ENCODE measurements around the gene ERP44. TPM values are rescaled to one million over a fixed set of nuclear protein-coding genes. Genes with fewer than 3 reads are reported as not detected.

The ERP44 gene
- total RNA-seq, 4 donors from 2014 or later, result 9.7 to 13.2 (median 12.4) TPM

- no peak overlapping the region for H3K27ac ChIP-seq
- H3K4me3 ChIP-seq, result no peak overlapping the region
- WGBS, result 92% methylated on average over 1 of the region's 1 CpG
- H3K4me1 ChIP-seq, result no peaks in the 10 kb centered on the region
- no peaks in the 10 kb centered on the region for H3K27me3 ChIP-seq
- no peaks in the 10 kb centered on the region for H3K9me3 ChIP-seq
- peaks cover 52% of the 10 kb centered on the region for H3K36me3 ChIP-seq
- no peak for DNase-seq (ENCODE audit: low spot score in 2 of 2)
- no peak for TF ChIP-seq CTCF (IDR thresholded peaks at IDR 0.05)
- TF ChIP-seq POLR2AphosphoS5 (IDR thresholded peaks at IDR 0.05), result no peak
- TF ChIP-seq EP300 (IDR thresholded peaks at IDR 0.05), result no peak
- TF ChIP-seq POLR2A (IDR thresholded peaks at IDR 0.05), result no peak
Measured at GRCh38 chr9:100019541-100019940, 79.3 kb downstream of the ERP44 start.

GRCh38 chr9:100014846-100015245, 84.0 kb downstream of the ERP44 start:
- Histone ChIP-seq H3K27ac (no peak overlapping the region), H3K9me3 (no peaks in the 10 kb centered on the region), H3K4me3 (no peak overlapping the region), H3K4me1 (no peaks in the 10 kb centered on the region), H3K36me3 (peaks cover 60% of the 10 kb centered on the region), H3K27me3 (no peaks in the 10 kb centered on the region)
- DNase-seq (ENCODE audit: low spot score in 2 of 2), result no peak
- TF ChIP-seq EP300 (IDR thresholded peaks at IDR 0.05), result no peak
- no peak for TF ChIP-seq POLR2A (IDR thresholded peaks at IDR 0.05)
- TF ChIP-seq POLR2AphosphoS5 (IDR thresholded peaks at IDR 0.05), result no peak
- no peak for TF ChIP-seq CTCF (IDR thresholded peaks at IDR 0.05)

GRCh38 chr9:100013573-100013972, 85.2 kb downstream of the ERP44 start:
- Histone ChIP-seq H3K36me3 (peaks cover 49% of the 10 kb centered on the region), H3K4me1 (no peaks in the 10 kb centered on the region), H3K27me3 (no peaks in the 10 kb centered on the region), H3K9me3 (no peaks in the 10 kb centered on the region), H3K4me3 (no peak overlapping the region), H3K27ac (no peak overlapping the region)
- 91% methylated on average over 2 of the region's 2 CpGs for WGBS
- TF ChIP-seq POLR2A (IDR thresholded peaks at IDR 0.05) (no peak), EP300 (IDR thresholded peaks at IDR 0.05) (no peak), POLR2AphosphoS5 (IDR thresholded peaks at IDR 0.05) (no peak), CTCF (IDR thresholded peaks at IDR 0.05) (no peak)
- no peak for DNase-seq (ENCODE audit: low spot score in 2 of 2)

GRCh38 chr9:100012279-100012678, 86.5 kb downstream of the ERP44 start:
- no peaks in the 10 kb centered on the region for H3K4me1 ChIP-seq
- no peak for TF ChIP-seq POLR2A (IDR thresholded peaks at IDR 0.05)
- TF ChIP-seq POLR2AphosphoS5 (IDR thresholded peaks at IDR 0.05), result no peak
- no peak for TF ChIP-seq CTCF (IDR thresholded peaks at IDR 0.05)
- TF ChIP-seq EP300 (IDR thresholded peaks at IDR 0.05), result no peak

GRCh38 chr9:100011062-100011681, 87.6 kb downstream of the ERP44 start:
- WGBS, result 79% methylated on average over 1 of the region's 1 CpG
- H3K36me3 ChIP-seq, result peaks cover 45% of the 10 kb centered on the region
- TF ChIP-seq POLR2AphosphoS5 (IDR thresholded peaks at IDR 0.05), result no peak
- peak; percentile 20 to 31 for TF ChIP-seq CTCF (IDR thresholded peaks at IDR 0.05)
- no peak for TF ChIP-seq POLR2A (IDR thresholded peaks at IDR 0.05)
- no peak for TF ChIP-seq EP300 (IDR thresholded peaks at IDR 0.05)

More at GRCh38 chr9:100012279-100012678, 86.5 kb downstream of the ERP44 start:
- Histone ChIP-seq H3K36me3 (peaks cover 45% of the 10 kb centered on the region), H3K27ac (no peak overlapping the region), H3K27me3 (no peaks in the 10 kb centered on the region), H3K4me3 (no peak overlapping the region), H3K9me3 (no peaks in the 10 kb centered on the region)
- no peak for DNase-seq (ENCODE audit: low spot score in 2 of 2)

More at GRCh38 chr9:100011062-100011681, 87.6 kb downstream of the ERP44 start:
- H3K4me3 ChIP-seq, result no peak overlapping the region
- DNase-seq (ENCODE audit: low spot score in 2 of 2), result no peak
- H3K4me1 ChIP-seq, result no peaks in the 10 kb centered on the region
- no peak overlapping the region for H3K27ac ChIP-seq
- no peaks in the 10 kb centered on the region for H3K9me3 ChIP-seq
- H3K27me3 ChIP-seq, result no peaks in the 10 kb centered on the region

All from suprapubic skin (tissue), 4 donors.